Upper lobe of left lung (tissue), 4 donors: ENCODE measurements around the gene SLC16A1.

Experiments
- EP300 ChIP-seq, 4 donors: sonication (generic); formaldehyde crosslinking; IDR thresholded peaks; one replicate each; pipeline ENCODE4 v1.5.1; 2017; ENCODE audit warnings: antibody characterized with exemption in 4 of 4, control low read depth in 2 of 4
- POLR2A ChIP-seq, 4 donors: fragments of 450-650 bp; IDR thresholded peaks; one replicate each; pipeline ENCODE4 v1.5.1; 2016 to 2017; ENCODE audit warnings: antibody characterized with exemption in 4 of 4, mild to moderate bottlenecking in 2 of 4
- POLR2AphosphoS5 ChIP-seq, 2 donors: sonication (generic); formaldehyde crosslinking; IDR thresholded peaks; one replicate each; pipeline ENCODE4 v1.5.1; 2017; ENCODE audit warnings: antibody characterized with exemption in 2 of 2
- TF ChIP-seq, protein P1 (sequence below), 6 experiments: fragments of 450-650 bp in 4 of 6; fragments of 200-600 bp in 2 of 6; sonication (generic) in 2 of 6; IDR thresholded peaks; one replicate each; pipeline ENCODE4 v1.5.1; 2016 to 2019; ENCODE audit warnings: antibody characterized with exemption in 6 of 6

DNA sequence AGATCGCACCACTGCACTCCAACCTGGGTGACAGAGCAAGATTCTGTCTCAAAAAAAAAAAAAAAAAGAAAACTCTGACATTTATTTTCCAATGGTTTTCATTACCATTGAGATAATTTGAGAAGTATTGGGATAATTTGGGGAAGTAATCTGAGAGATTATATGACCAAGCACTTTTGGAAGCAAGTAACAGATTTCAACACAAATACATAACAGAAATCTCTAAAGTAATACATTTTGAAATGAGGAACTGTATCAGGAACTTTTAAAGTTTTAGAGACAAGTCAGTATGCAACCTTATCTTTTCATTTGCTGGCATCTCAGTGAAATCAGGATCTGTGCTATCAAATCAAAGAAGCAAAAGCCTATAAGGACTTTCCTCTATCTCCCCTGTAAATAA, 25.4 kb upstream of the SLC16A1 start:
- TF ChIP-seq, protein P1, sequence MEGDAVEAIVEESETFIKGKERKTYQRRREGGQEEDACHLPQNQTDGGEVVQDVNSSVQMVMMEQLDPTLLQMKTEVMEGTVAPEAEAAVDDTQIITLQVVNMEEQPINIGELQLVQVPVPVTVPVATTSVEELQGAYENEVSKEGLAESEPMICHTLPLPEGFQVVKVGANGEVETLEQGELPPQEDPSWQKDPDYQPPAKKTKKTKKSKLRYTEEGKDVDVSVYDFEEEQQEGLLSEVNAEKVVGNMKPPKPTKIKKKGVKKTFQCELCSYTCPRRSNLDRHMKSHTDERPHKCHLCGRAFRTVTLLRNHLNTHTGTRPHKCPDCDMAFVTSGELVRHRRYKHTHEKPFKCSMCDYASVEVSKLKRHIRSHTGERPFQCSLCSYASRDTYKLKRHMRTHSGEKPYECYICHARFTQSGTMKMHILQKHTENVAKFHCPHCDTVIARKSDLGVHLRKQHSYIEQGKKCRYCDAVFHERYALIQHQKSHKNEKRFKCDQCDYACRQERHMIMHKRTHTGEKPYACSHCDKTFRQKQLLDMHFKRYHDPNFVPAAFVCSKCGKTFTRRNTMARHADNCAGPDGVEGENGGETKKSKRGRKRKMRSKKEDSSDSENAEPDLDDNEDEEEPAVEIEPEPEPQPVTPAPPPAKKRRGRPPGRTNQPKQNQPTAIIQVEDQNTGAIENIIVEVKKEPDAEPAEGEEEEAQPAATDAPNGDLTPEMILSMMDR (IDR thresholded peaks at IDR 0.05): no peak
- TF ChIP-seq POLR2A (IDR thresholded peaks at IDR 0.05): no peak
- TF ChIP-seq EP300 (IDR thresholded peaks at IDR 0.05): no peak
- no peak for TF ChIP-seq POLR2AphosphoS5 (IDR thresholded peaks at IDR 0.05)
